22Rv1 (cell line): ENCODE data around the gene ESR2.

Experiments
- H3K27ac ChIP-seq: fragments of 450-650 bp; 2 replicates; pipeline ENCODE4 v1.5.1; 2017
- ZFX ChIP-seq: fragments of 450-650 bp; IDR thresholded peaks from 2 replicates; pipeline ENCODE4 v1.6.1; 2017; ENCODE audit warnings: antibody characterized with exemption, borderline replicate concordance
- TF ChIP-seq, protein P1 (sequence below): fragments of 450-650 bp; IDR thresholded peaks from 2 replicates; pipeline ENCODE4 v1.5.1; 2017; ENCODE audit warnings: mild to moderate bottlenecking

Gene ESR2

GRCh38 chr14:64221391-64222003 is 72.7 kb downstream of the ESR2 start:
- TF ChIP-seq, protein P1, sequence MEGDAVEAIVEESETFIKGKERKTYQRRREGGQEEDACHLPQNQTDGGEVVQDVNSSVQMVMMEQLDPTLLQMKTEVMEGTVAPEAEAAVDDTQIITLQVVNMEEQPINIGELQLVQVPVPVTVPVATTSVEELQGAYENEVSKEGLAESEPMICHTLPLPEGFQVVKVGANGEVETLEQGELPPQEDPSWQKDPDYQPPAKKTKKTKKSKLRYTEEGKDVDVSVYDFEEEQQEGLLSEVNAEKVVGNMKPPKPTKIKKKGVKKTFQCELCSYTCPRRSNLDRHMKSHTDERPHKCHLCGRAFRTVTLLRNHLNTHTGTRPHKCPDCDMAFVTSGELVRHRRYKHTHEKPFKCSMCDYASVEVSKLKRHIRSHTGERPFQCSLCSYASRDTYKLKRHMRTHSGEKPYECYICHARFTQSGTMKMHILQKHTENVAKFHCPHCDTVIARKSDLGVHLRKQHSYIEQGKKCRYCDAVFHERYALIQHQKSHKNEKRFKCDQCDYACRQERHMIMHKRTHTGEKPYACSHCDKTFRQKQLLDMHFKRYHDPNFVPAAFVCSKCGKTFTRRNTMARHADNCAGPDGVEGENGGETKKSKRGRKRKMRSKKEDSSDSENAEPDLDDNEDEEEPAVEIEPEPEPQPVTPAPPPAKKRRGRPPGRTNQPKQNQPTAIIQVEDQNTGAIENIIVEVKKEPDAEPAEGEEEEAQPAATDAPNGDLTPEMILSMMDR: no peak
- no peak for TF ChIP-seq ZFX
- H3K27ac ChIP-seq: no peak overlapping the region

DNA sequence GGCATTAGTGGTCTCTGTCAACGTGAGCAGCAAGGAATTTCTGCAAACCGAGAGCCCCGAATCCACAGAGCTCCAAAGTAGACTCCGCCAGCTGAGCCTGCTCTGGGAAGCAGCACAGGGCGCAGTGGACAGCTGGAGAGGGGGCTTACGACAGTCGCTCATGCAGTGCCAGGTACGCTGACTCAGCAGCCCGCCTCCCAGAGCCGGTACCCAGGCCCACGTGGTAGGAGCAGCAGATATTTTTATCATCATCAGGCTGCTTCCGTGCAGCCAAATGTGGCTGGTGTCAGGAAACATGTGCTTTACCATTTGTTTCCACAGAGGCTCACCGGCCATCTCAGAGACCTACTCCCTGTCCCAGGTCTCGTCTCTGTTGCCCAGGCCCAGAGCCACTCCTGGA is 73.7 kb downstream of the ESR2 start:
- no peak overlapping the region for H3K27ac ChIP-seq
- no peak for TF ChIP-seq ZFX
- TF ChIP-seq, protein P1: no peak

GRCh38 chr14:64220056-64220455 is 74.1 kb downstream of the ESR2 start:
- no peak for TF ChIP-seq ZFX
- TF ChIP-seq, protein P1: no peak
- no peak overlapping the region for H3K27ac ChIP-seq

DNA sequence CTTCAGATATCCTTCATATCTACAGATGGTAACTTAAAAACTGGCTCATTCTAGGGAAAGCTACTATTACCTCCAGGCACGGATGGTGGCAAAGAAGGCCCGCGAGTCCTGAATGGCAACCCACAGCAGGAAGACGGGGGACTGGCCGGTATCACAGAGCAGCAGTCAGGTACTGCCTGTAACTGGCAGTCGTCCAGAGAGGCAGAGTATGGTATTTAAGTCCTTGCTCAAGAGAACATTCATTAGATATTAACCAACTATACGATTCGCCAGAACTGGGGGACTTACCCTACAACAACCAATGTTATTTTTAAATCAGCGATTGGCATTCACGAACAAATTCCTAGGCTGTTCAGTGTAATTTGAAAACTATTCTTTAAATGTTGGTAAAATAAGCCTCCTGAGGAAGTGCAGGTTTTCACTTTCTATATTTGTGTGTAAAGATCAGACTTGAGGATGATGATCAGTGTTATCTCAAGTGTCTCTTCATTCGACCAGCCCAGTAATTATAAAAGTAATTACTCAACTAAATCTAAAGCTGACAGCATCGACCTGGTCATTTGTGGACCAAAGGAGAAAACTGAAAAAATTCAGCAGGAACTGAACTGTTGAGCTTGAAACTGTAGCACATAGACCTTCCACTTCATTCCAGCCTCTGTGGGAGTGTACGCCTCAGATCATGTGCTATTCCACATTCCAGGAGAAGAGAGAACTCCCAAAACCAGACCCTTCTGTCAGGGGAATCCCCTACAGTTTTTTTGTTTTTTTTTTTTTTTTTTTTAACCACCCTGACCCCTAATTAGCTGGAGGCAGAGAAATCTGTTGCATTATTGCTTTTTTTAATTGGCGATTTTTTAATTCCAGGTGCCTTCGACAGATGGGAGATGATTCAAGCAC is 75.6 kb downstream of the ESR2 start:
- TF ChIP-seq, protein P1: no peak
- no peak for TF ChIP-seq ZFX
- H3K27ac ChIP-seq: no peak overlapping the region

- H3K27ac ChIP-seq: no peak overlapping the region
- TF ChIP-seq, protein P1: no peak
- no peak for TF ChIP-seq ZFX
Measured at GRCh38 chr14:64217834-64218233, 76.3 kb downstream of the ESR2 start.

GRCh38 chr14:64217308-64217707 is 76.9 kb downstream of the ESR2 start:
- H3K27ac ChIP-seq: no peak overlapping the region
- TF ChIP-seq, protein P1: no peak
- TF ChIP-seq ZFX: no peak

DNA sequence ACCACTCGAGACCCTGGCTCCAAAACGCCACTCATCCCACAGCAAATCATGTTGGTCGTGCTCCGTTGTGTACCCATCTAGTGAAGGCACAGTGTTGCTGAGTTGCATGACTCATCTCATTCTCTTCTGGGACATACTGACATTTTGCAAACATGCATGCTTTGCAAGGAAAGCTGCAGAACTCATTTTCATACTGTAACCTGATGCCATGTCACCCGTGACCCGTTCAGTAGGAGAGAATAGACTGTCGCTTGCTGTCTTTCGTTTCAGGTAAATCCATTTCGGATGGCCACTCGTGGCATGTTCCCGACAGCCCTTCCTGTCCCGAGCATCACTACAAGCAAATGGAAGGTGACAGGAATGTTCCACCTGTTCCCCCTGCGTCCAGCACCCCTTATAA is 78.2 kb downstream of the ESR2 start:
- H3K27ac ChIP-seq: no peak overlapping the region
- TF ChIP-seq, protein P1: no peak
- no peak for TF ChIP-seq ZFX
